ENCODE measurements around the gene NUDT22. TPM values are rescaled to one million over a fixed set of nuclear protein-coding genes. Genes with fewer than 3 reads are reported as not detected.

Gene NUDT22
- total and polyA plus RNA-seq, 2 of the 4 experiments (the other 2 are of a cell fraction): 21.3 to 44.6 TPM

DNA sequence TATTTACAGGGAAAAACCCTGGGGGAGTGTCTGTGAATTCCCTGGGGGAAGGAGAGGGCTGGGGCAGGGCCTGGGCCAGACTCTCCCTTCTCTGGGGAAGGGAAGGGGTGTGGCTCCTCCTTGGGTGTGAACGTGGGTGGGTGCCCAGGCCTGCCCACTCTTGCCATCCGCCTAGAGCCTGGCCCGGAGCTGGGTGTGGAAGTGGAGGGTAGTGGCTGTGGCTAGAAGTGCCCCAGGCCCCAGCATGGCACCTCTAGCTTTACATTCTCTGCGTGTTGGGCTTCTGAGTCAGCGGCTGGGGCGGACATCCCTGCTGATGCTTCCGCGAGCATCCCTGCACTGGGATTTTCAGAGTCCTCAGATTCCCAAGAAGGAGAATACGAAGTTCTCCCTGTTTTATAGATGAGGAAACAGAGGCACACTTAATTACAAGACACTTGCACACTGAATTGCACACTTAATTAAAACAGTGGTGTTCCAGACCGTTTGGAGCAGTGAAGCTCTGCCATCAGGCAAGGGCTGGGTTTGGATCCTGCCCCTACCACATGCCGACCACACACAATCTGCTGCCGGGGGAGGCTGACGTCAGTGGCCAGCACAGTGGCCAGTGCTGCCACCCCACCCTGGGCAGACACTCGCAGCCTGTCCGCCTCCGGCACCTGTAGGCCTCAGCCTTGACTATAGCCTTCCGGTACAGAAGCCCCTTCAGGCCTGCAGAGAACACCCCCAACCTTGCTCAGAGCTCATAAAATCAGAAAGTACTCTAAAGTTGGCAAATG is 50.8 kb downstream of the NUDT22 start:
- Histone ChIP-seq H2BK120ac (ENCODE audit: low read depth, low read length) (no peak overlapping the region), H2AK5ac (ENCODE audit: low read depth, low read length) (no peak overlapping the region), H3K4me1 (ENCODE audit: control insufficient read depth, insufficient read depth, low read length) (peaks cover 2% of the 10 kb centered on the region), H3K9me3 (ENCODE audit: control insufficient read depth, insufficient read depth, low read length) (no peaks in the 10 kb centered on the region), H2BK20ac (ENCODE audit: low read depth, low read length) (no peak overlapping the region), H3K9me1 (ENCODE audit: insufficient read depth, low read length) (peaks cover 5% of the 10 kb centered on the region; the same call in 1 of the 2 replicates), H3K79me1 (ENCODE audit: low read depth in 1 of 2, low read length in 2 of 2) (peaks cover 8 to 15% of the 10 kb centered on the region in 2 experiments), H2AFZ (replicated peaks; ENCODE audit: low read length, poor library complexity) (no peak overlapping the region), H2AK9ac (replicated peaks; ENCODE audit: low read depth, low read length, poor library complexity) (no peak overlapping the region), H3K18ac (ENCODE audit: low read depth, low read length) (no peak overlapping the region), H4K5ac (ENCODE audit: low read depth, low read length) (no peak overlapping the region), H4K91ac (ENCODE audit: insufficient read depth, low read depth, low read length) (no peak overlapping the region), H3K27me3 (ENCODE audit: control insufficient read depth, insufficient read depth, low read length) (no peaks in the 10 kb centered on the region), H3K4me3 (ENCODE audit: insufficient read depth, low read depth, low read length) (no peak overlapping the region), H3K23ac (ENCODE audit: low read depth, low read length) (no peak overlapping the region), H2BK15ac (ENCODE audit: low read depth, low read length) (no peak overlapping the region), H3K56ac (ENCODE audit: extremely low read depth, insufficient read depth, low read length) (no peak overlapping the region), H3K9ac (ENCODE audit: low read depth, low read length) (peak overlapping the region; percentile 30; the same call in 1 of the 2 replicates), H3K36me3 (ENCODE audit: control insufficient read depth, insufficient read depth, low read length) (peaks cover 32% of the 10 kb centered on the region), H3K27ac (ENCODE audit: insufficient read depth, low read length) (no peak overlapping the region), H3K4me2 (ENCODE audit: low read depth, low read length) (no peak overlapping the region), H4K8ac (ENCODE audit: low read depth in 2 of 2, low read length in 2 of 2) (no peak overlapping the region), H4K20me1 (ENCODE audit: insufficient read depth, low read length) (no peaks in the 10 kb centered on the region), H2BK5ac (ENCODE audit: low read depth, low read length, poor library complexity, severe bottlenecking) (no peak overlapping the region), H3K4ac (ENCODE audit: low read depth, low read length) (no peak overlapping the region), H3K14ac (replicated peaks; ENCODE audit: low read depth, low read length) (no peak overlapping the region)
- ChIA-PET CTCF (interaction anchor here (1.0 to 1.3 kb wide), 3 partner anchors 8 to 78 kb away, joined by 3 to 4 read pairs (median 3); no protein-coding TSS in a partner anchor), POLR2A (ENCODE audit: unreplicated experiment) (no interaction called here)
- dilution Hi-C loops (cut with HindIII; ENCODE audit: low sequenced_read_pairs, unreplicated experiment) (no loop called here), in situ Hi-C loops (cut with MboI; ENCODE audit: low sequenced_read_pairs) (no loop called here), intact Hi-C loops (cut with micrococcal nuclease) (no loop called here)
- ATAC-seq (ENCODE audit: low read depth) (no peak), DNase-seq (no peak)
- no peak for TF ChIP-seq MXI1 (IDR thresholded peaks at IDR 0.05; ENCODE audit: borderline replicate concordance, low read depth, low read length)
- no peak for TF ChIP-seq POLR2A (IDR thresholded peaks at IDR 0.05; ENCODE audit: low read depth, low read length)
- TF ChIP-seq NFE2L2 (IDR thresholded peaks at IDR 0.05; ENCODE audit: low read depth, low read length): no peak
- no peak for TF ChIP-seq CTCF (conservative IDR thresholded peaks at IDR 0.05; ENCODE audit: low read depth, low read length)
- no peak for TF ChIP-seq MAFK (IDR thresholded peaks at IDR 0.05; ENCODE audit: low read depth, low read length)
- TF ChIP-seq RAD21 (IDR thresholded peaks at IDR 0.05; ENCODE audit: low read length): no peak
- BruUV-seq (replicated peaks): no TSS peak
- 83% methylated on average over 4 of the region's 17 CpGs; no CpG with 5 or more reads in 1 of the 2 experiments for WGBS, 2 experiments (ENCODE audit: extremely low coverage in 2 of 2, insufficient read length in 1 of 2)

Measured in IMR-90 (cell line).